ENCODE results near the gene MED1. TPM values are rescaled to one million over a fixed set of nuclear protein-coding genes. Genes with fewer than 3 reads are reported as not detected.

MED1 gene
- total RNA-seq, 1 donor from 2014 or later: 63.4 TPM

DNA sequence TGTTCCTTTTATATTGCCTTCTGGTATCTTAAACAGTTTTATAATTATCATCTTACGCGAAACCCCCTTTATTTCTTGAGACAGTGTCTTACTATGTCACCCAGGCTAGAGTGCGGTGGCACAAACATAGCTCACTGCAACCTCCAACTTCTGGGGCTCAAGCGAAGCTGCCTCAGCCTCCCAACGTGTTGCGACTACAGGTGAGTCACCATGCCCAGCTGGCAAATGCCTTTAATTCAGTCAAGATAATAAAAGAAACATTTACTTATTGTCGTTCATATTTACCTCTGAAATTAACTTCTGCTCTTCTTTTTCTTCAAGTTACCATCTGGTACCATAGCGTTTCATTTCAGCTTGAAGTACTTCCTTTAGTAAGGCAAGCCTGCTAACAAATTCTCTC, 93.6 kb downstream of the MED1 start:
- no peak for DNase-seq (ENCODE audit: low read depth, low spot score)
- Mint-ChIP-seq H3K27ac (ENCODE audit: unreplicated experiment) (no peak overlapping the region), H3K4me3 (no peak overlapping the region), H3K9me3 (no peaks in the 10 kb centered on the region), H3K36me3 (ENCODE audit: low read depth) (no peaks in the 10 kb centered on the region), H3K4me1 (no peaks in the 10 kb centered on the region), H3K27me3 (ENCODE audit: low read depth) (no peaks in the 10 kb centered on the region)
- TF ChIP-seq, protein P1, sequence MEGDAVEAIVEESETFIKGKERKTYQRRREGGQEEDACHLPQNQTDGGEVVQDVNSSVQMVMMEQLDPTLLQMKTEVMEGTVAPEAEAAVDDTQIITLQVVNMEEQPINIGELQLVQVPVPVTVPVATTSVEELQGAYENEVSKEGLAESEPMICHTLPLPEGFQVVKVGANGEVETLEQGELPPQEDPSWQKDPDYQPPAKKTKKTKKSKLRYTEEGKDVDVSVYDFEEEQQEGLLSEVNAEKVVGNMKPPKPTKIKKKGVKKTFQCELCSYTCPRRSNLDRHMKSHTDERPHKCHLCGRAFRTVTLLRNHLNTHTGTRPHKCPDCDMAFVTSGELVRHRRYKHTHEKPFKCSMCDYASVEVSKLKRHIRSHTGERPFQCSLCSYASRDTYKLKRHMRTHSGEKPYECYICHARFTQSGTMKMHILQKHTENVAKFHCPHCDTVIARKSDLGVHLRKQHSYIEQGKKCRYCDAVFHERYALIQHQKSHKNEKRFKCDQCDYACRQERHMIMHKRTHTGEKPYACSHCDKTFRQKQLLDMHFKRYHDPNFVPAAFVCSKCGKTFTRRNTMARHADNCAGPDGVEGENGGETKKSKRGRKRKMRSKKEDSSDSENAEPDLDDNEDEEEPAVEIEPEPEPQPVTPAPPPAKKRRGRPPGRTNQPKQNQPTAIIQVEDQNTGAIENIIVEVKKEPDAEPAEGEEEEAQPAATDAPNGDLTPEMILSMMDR (conservative IDR thresholded peaks at IDR 0.05): no peak

Other genes starting within 250 kb of the MED1 start
- 1.0 and 1.2 TPM in 2 replicates for gene STAC2, start 225.3 kb downstream of the MED1 start, total RNA-seq
- gene FBXL20, start 49.6 kb downstream of the MED1 start, total RNA-seq: 13.8 and 14.3 TPM in 2 replicates
- gene CDK12, start 10.2 kb upstream of the MED1 start, total RNA-seq: 69.1 and 69.8 TPM in 2 replicates
- not detected in 2 replicates for gene NEUROD2, start 156.7 kb upstream of the MED1 start, total RNA-seq
- not detected in 2 replicates for gene PPP1R1B, start 175.7 kb upstream of the MED1 start, total RNA-seq
- 60.6 and 64.8 TPM in 2 replicates for gene STARD3, start 185.9 kb upstream of the MED1 start, total RNA-seq
- 1.9 and 2.8 TPM in 2 replicates for gene TCAP, start 214.1 kb upstream of the MED1 start, total RNA-seq
- 0.84 and 0.86 TPM in 2 replicates for gene PNMT, start 217.2 kb upstream of the MED1 start, total RNA-seq
- 18.2 and 21.7 TPM in 2 replicates for gene PGAP3, start 236.8 kb upstream of the MED1 start, total RNA-seq
- 78.4 and 82.9 TPM in 2 replicates for gene ERBB2, start 248.8 kb upstream of the MED1 start, total RNA-seq